Stimulated activated CD4-positive, alpha-beta T cell treated with anti-CD3 and anti-CD28 coated beads, Interleukin-12 subunit alpha, Interleukin-12 subunit beta, amount 100 ng/mL, for 4 hours (primary cell): Measurements from ENCODE around the gene CGNL1.

Experiments
- DNase-seq: peaks from one replicate; pipeline ENCODE4 v3.0.0-alpha.2; 2020

CGNL1 gene

GRCh38 chr15:57554063-57554811 lies 177.9 kb downstream of the CGNL1 start:
- DNase-seq: no peak

- no peak for DNase-seq
These were observed 178.5 kb downstream of the CGNL1 start for GRCh38 chr15:57554812-57555179.

- no peak for DNase-seq
These were observed 179.0 kb downstream of the CGNL1 start for GRCh38 chr15:57555270-57555669.

GRCh38 chr15:57556040-57556439 lies 179.7 kb downstream of the CGNL1 start:
- no peak for DNase-seq

GRCh38 chr15:57557267-57557666 lies 181.0 kb downstream of the CGNL1 start:
- DNase-seq: no peak

GRCh38 chr15:57557810-57558209 lies 181.5 kb downstream of the CGNL1 start:
- DNase-seq: no peak

GRCh38 chr15:57559875-57560274 lies 183.6 kb downstream of the CGNL1 start:
- peak; percentile 71 for DNase-seq

GRCh38 chr15:57561041-57561711 lies 184.9 kb downstream of the CGNL1 start:
- DNase-seq: peak; percentile 40

- DNase-seq: no peak
These were observed 186.0 kb downstream of the CGNL1 start for GRCh38 chr15:57562196-57562769.

- DNase-seq: no peak
These were observed 187.1 kb downstream of the CGNL1 start for GRCh38 chr15:57563416-57563815.

GRCh38 chr15:57565311-57565710 lies 189.0 kb downstream of the CGNL1 start:
- no peak for DNase-seq

GRCh38 chr15:57566834-57567233 lies 190.5 kb downstream of the CGNL1 start:
- no peak for DNase-seq

- no peak for DNase-seq
These were observed 191.6 kb downstream of the CGNL1 start for GRCh38 chr15:57567891-57568290.

- DNase-seq: no peak
These were observed 192.0 kb downstream of the CGNL1 start for GRCh38 chr15:57568299-57568698.

- DNase-seq: no peak
These were observed 194.0 kb downstream of the CGNL1 start for GRCh38 chr15:57570340-57570739.

GRCh38 chr15:57570994-57571393 lies 194.7 kb downstream of the CGNL1 start:
- no peak for DNase-seq

- DNase-seq: no peak
These were observed 195.4 kb downstream of the CGNL1 start for GRCh38 chr15:57571725-57572124.

GRCh38 chr15:57572468-57572867 lies 196.2 kb downstream of the CGNL1 start:
- no peak for DNase-seq

- no peak for DNase-seq
These were observed 196.8 kb downstream of the CGNL1 start for GRCh38 chr15:57573151-57573550.

GRCh38 chr15:57575363-57575762 lies 199.1 kb downstream of the CGNL1 start:
- DNase-seq: no peak

GRCh38 chr15:57578288-57578900 lies 202.1 kb downstream of the CGNL1 start:
- DNase-seq: no peak

GRCh38 chr15:57580428-57580827 lies 204.1 kb downstream of the CGNL1 start:
- no peak for DNase-seq

- DNase-seq: no peak
These were observed 204.6 kb downstream of the CGNL1 start for GRCh38 chr15:57580866-57581265.

GRCh38 chr15:57582090-57582489 lies 205.8 kb downstream of the CGNL1 start:
- DNase-seq: no peak
